ENCODE measurements around the gene AFF1. TPM values are rescaled to one million over a fixed set of nuclear protein-coding genes. Genes with fewer than 3 reads are reported as not detected.

AFF1 gene
- total RNA-seq, 4 donors from 2014 or later = 90.1 to 132 (median 101) TPM

- no peak for TF ChIP-seq CTCF (IDR thresholded peaks at IDR 0.05; ENCODE audit: low read depth)
Measured at GRCh38 chr4:87166296-87166854, 231.6 kb downstream of the AFF1 start.

- TF ChIP-seq CTCF (IDR thresholded peaks at IDR 0.05; ENCODE audit: low read depth) = no peak
Measured at GRCh38 chr4:87171944-87172343, 237.1 kb downstream of the AFF1 start.

DNA sequence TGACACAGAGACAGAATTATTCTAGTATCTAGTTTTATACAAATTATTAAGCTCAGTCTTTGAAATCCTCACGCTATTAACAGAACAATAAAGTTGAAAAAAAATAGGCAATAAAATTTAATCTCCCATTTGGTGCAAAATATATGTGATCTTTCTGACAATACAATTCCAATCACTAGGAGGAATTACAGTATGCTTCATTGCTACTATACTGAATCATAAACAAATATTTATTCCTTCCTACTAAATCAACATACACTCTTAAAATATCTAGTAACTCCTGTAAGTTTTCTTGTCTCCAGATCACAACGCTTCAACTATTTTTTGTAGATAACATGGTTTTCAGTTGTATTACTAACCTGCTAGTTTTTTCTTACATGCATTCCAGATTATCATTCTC lies 239.9 kb downstream of the AFF1 start:
- TF ChIP-seq CTCF (IDR thresholded peaks at IDR 0.05; ENCODE audit: low read depth) = no peak

DNA sequence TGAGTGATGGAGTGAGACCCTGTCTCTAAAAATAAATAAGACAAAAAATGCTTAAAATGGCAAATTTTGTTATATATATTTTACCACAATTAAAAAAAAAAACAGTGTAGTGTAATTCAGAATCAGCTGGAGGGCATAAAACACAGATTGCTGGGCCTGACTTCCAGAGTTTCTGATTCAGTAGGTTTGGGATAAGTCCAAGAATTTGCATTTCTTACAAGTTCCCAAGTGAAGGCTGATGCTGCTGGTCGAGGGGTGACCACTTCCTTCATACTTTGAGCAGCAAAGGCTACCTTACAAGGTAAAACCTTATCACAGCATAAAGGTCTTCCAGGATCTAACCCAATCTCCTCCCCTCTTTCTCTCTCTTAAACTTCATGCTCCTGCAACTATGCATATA lies 244.9 kb downstream of the AFF1 start:
- TF ChIP-seq CTCF (IDR thresholded peaks at IDR 0.05; ENCODE audit: low read depth) = no peak

GRCh38 chr4:87180767-87181166 lies 246.0 kb downstream of the AFF1 start:
- no peak for TF ChIP-seq CTCF (IDR thresholded peaks at IDR 0.05; ENCODE audit: low read depth)

GRCh38 chr4:87185146-87185870 lies 250.5 kb downstream of the AFF1 start:
- no peak for TF ChIP-seq CTCF (IDR thresholded peaks at IDR 0.05; ENCODE audit: low read depth)

DNA sequence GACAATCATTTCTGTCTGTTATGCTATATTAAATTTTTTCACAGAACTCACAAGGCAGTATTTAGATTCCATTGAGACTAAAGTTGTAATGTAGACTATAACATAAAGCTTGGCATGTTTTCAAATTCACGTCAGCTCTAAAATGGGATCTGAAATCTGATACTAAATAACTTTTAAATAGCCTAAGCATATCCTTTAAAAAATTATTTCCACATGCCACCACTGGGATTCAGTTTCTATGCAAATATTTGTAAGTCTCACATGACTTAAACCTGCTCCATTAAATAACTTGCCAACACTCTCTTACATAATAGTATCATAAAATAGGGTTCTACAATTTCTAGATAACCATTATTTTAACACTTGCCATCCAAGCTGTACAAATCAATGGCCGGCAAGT lies 253.2 kb downstream of the AFF1 start:
- TF ChIP-seq CTCF (IDR thresholded peaks at IDR 0.05; ENCODE audit: low read depth) = no peak
